ENCODE results near the gene SKIC2.

The SKIC2 gene

DNA sequence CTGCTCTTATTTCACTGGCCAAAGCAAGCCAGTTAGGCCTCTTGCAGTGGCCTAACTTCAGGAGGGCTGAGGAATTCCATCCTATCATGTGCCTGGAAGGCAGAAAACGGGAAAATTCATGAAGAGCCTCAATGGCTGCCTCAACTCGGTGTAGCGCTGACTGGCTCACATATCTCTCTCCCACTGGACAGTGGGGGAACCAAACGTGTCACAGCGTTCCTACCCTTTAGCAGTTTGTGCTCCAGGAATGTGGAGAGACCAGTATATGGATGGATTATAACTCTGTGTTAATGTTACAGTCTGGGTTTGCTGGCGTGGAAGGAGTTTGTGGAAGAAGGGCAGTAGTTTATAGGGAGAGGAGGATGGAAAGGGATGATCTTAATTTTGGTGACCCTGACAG lies 43.2 kb upstream of the SKIC2 start:
- Histone ChIP-seq H3K9ac (ENCODE audit: low read length) (no peak overlapping the region), H3K4me2 (ENCODE audit: low read length) (no peak overlapping the region), H3K4me1 (ENCODE audit: low read length) (peaks cover 20% of the 10 kb centered on the region), H2AFZ (ENCODE audit: low read depth, low read length) (no peak overlapping the region), H3K36me3 (replicated peaks; ENCODE audit: low read depth, low read length) (no peaks in the 10 kb centered on the region), H3K27me3 (ENCODE audit: low read depth, low read length) (no peaks in the 10 kb centered on the region), H3K27ac (ENCODE audit: low read length) (no peak overlapping the region), H3K79me2 (ENCODE audit: low read length) (no peaks in the 10 kb centered on the region), H3K9me3 (ENCODE audit: insufficient read depth, low read length) (no peaks in the 10 kb centered on the region), H3K4me3 (ENCODE audit: low read length) (no peak overlapping the region), H4K20me1 (ENCODE audit: insufficient read depth, low read length) (no peaks in the 10 kb centered on the region)
- TF ChIP-seq, protein P1, sequence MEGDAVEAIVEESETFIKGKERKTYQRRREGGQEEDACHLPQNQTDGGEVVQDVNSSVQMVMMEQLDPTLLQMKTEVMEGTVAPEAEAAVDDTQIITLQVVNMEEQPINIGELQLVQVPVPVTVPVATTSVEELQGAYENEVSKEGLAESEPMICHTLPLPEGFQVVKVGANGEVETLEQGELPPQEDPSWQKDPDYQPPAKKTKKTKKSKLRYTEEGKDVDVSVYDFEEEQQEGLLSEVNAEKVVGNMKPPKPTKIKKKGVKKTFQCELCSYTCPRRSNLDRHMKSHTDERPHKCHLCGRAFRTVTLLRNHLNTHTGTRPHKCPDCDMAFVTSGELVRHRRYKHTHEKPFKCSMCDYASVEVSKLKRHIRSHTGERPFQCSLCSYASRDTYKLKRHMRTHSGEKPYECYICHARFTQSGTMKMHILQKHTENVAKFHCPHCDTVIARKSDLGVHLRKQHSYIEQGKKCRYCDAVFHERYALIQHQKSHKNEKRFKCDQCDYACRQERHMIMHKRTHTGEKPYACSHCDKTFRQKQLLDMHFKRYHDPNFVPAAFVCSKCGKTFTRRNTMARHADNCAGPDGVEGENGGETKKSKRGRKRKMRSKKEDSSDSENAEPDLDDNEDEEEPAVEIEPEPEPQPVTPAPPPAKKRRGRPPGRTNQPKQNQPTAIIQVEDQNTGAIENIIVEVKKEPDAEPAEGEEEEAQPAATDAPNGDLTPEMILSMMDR (IDR thresholded peaks at IDR 0.05; ENCODE audit: low read depth, low read length), result no peak
- TF ChIP-seq EZH2phosphoT487 (IDR thresholded peaks at IDR 0.05; ENCODE audit: low read depth), result no peak

DNA sequence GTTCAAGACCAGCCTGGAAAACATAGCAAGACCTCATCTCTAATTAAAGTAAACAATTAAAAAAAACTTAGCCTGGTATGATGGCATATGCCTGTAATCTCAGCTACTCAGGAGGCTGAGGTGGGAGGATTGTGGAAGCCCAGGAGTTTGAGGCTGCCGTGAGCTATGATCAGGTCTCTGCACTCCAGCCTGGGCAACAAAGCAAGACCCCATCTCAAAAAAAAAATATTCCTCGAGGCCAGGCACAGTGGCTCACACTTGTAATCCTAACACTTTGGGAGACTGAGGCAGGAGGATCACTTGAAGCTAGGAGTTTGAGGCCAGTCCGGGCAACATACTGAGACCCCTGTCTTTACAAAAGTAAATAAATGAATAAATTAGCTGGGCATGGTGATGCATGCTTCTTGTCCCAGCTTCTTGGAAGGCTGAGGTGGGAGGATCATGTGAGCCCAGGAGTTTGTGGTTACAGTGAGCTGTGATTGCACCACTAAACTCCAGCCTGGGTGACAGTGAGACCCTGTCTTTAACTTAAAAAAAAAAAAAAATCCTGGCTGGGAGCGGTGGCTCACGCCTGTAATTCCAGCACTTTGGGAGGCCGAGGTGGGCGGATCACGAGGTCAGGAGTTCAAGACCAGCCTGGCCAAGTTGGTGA lies 40.8 kb upstream of the SKIC2 start:
- TF ChIP-seq, protein P1 (IDR thresholded peaks at IDR 0.05; ENCODE audit: low read depth, low read length), result no peak
- TF ChIP-seq EZH2phosphoT487 (IDR thresholded peaks at IDR 0.05; ENCODE audit: low read depth), result no peak
- H3K4me1 ChIP-seq (ENCODE audit: low read length), result peaks cover 6% of the 10 kb centered on the region
- no peaks in the 10 kb centered on the region for H3K36me3 ChIP-seq (replicated peaks; ENCODE audit: low read depth, low read length)

DNA sequence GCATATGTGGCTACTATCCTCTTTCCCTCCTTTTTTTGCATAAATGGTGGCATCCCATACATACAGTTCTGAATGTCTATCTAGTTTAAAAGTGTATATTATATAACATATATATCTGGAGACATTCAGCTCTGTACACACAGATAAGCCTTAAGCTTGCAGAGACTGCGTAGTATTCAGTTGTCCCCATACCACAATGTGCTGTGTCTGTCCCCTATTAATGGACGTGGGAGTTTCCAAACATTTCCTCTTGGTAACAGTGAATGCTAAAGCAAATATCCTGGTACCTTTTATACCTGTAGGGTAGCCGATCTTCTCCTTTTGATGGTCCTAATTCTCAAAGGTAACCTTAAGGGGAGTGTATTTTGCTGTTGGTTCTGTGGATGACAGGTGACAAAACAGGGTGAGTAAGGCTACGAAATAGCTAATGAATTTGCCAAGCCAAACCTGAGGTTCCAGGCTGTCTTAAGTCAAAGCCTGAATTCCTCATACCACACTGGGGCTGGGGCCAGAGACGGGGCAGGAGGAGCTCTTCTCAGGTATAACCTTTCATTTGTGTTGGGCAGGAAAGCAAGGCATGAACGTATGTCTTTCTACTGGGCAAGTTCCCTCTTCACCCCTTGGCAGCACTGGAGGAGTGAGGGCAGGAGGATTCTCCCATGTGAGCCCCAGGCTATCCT lies 39.2 kb upstream of the SKIC2 start:
- Histone ChIP-seq H3K36me3 (replicated peaks; ENCODE audit: low read depth, low read length) (no peaks in the 10 kb centered on the region), H3K9ac (ENCODE audit: low read length) (no peak overlapping the region), H2AFZ (ENCODE audit: low read depth, low read length) (no peak overlapping the region), H3K4me2 (ENCODE audit: low read length) (no peak overlapping the region), H3K27me3 (ENCODE audit: low read depth, low read length) (no peaks in the 10 kb centered on the region), H3K4me1 (ENCODE audit: low read length) (peaks cover 5% of the 10 kb centered on the region), H3K79me2 (ENCODE audit: low read length) (no peaks in the 10 kb centered on the region), H4K20me1 (ENCODE audit: insufficient read depth, low read length) (no peaks in the 10 kb centered on the region), H3K4me3 (ENCODE audit: low read length) (no peak overlapping the region), H3K9me3 (ENCODE audit: insufficient read depth, low read length) (no peaks in the 10 kb centered on the region), H3K27ac (ENCODE audit: low read length) (no peak overlapping the region)
- TF ChIP-seq, protein P1 (IDR thresholded peaks at IDR 0.05; ENCODE audit: low read depth, low read length), result no peak
- TF ChIP-seq EZH2phosphoT487 (IDR thresholded peaks at IDR 0.05; ENCODE audit: low read depth), result no peak

More for the DNA sequence above, 40.8 kb upstream of the SKIC2 start:
- Histone ChIP-seq H2AFZ (ENCODE audit: low read depth, low read length) (no peak overlapping the region), H3K9ac (ENCODE audit: low read length) (no peak overlapping the region), H3K4me3 (ENCODE audit: low read length) (no peak overlapping the region), H3K27ac (ENCODE audit: low read length) (no peak overlapping the region), H3K9me3 (ENCODE audit: insufficient read depth, low read length) (no peaks in the 10 kb centered on the region), H3K79me2 (ENCODE audit: low read length) (no peaks in the 10 kb centered on the region), H3K4me2 (ENCODE audit: low read length) (no peak overlapping the region), H4K20me1 (ENCODE audit: insufficient read depth, low read length) (no peaks in the 10 kb centered on the region), H3K27me3 (ENCODE audit: low read depth, low read length) (no peaks in the 10 kb centered on the region)

DNA sequence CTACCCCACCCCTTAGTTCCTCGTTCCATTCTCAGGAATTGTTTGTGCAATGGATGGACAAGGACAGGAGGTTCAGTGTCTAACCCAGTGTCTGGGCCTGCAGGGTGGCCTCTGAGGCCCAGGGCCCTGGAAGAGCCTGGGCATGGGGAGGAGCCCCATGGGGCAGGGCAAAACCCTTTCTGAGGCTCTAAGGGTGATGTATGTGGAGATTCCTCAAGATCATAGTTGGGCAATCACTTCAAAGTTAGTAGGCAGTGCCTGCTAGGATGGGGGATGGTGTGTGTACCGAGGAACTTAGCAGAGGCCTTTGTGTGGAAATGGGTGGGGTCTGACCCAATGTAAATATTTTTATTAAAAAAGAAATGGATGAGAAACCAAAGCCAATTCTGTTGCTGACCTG lies 38.2 kb upstream of the SKIC2 start:
- Histone ChIP-seq H3K4me2 (ENCODE audit: low read length) (no peak overlapping the region), H3K27ac (ENCODE audit: low read length) (no peak overlapping the region), H3K27me3 (ENCODE audit: low read depth, low read length) (no peaks in the 10 kb centered on the region), H3K36me3 (replicated peaks; ENCODE audit: low read depth, low read length) (no peaks in the 10 kb centered on the region), H3K79me2 (ENCODE audit: low read length) (no peaks in the 10 kb centered on the region), H3K9ac (ENCODE audit: low read length) (no peak overlapping the region), H4K20me1 (ENCODE audit: insufficient read depth, low read length) (no peaks in the 10 kb centered on the region), H2AFZ (ENCODE audit: low read depth, low read length) (no peak overlapping the region), H3K9me3 (ENCODE audit: insufficient read depth, low read length) (no peaks in the 10 kb centered on the region), H3K4me1 (ENCODE audit: low read length) (peaks cover 4% of the 10 kb centered on the region; the same call in 1 of the 2 replicates), H3K4me3 (ENCODE audit: low read length) (no peak overlapping the region)
- TF ChIP-seq EZH2phosphoT487 (IDR thresholded peaks at IDR 0.05; ENCODE audit: low read depth), result no peak
- TF ChIP-seq, protein P1 (IDR thresholded peaks at IDR 0.05; ENCODE audit: low read depth, low read length), result no peak

All from OCI-LY3 (cell line).